AG04449 (cell line): ENCODE results near the gene BAG3.

Experiments used
- CTCF ChIA-PET: fragments of 350-600 bp; formaldehyde crosslinking; extraction: SDS; loops from one replicate; lab custom pipeline; 2021; ENCODE audit warnings: antibody characterized with exemption; lab: Yijun Ruan, JAX
- POLR2A ChIA-PET: fragments of 400-600, 350-600 bp; formaldehyde crosslinking; extraction: SDS; loops from one replicate; lab custom pipeline; 2020; ENCODE audit warnings: antibody characterized with exemption, inconsistent platforms; lab: Yijun Ruan, JAX
- DNase-seq: peaks from one replicate; pipeline ENCODE4 v3.0.0-alpha.2; 2010; ENCODE audit warnings: low read depth, low spot score
- H3K4me3 ChIP-seq: 2 replicates; pipeline ENCODE4 v1.5.1; 2011; ENCODE audit warnings: low read depth, mild to moderate bottlenecking, control low read depth, low read length
- TF ChIP-seq, protein P1 (sequence below): IDR thresholded peaks from one replicate; pipeline ENCODE4 v1.5.1; 2011; ENCODE audit warnings: mild to moderate bottlenecking, moderate library complexity, low read length, control low read depth, inconsistent platforms; ENCODE audit not compliant: insufficient read depth; ENCODE audit errors: missing control alignments

BAG3 gene

DNA sequence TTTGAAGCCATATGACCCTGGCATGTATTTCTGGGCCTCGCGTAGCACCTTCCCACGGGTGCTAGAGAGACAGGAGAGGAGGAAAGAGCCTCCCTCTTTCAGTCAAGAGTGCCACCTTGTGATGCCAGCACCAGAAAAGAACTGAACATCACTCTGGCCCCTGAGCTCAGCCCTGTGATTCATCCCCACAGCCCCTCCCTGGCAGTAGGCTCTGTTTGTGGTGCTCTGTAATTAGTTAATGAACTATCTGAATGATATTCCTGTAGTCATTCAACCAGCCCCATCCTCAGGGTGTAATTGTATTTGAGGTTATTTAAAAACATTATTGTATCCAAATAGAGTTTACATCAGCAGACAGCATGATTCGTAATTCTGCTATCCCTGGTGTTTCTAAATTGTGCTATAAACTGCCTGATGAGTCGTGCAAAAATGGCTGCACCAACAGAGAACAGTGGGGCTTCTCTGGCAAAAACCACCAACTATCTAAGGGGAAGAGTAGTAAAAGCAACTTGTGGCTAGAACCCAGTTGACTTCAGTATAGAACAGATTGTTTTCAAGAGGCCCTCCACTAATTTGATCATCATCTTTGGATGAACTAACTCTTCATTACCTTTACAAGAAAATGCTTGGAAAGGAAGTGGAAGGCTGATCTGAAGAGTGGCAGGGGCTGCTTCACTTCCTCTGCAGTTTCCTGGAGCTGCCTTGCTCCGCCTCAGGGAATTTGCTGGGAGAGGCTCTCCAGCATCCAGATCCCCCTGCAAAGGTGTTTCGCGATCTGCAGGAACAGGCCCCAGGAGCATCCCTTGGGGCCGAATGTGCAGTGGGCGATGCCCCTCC is 30.7 kb upstream of the BAG3 start:
- no peak overlapping the region for H3K4me3 ChIP-seq
- ChIA-PET POLR2A (interaction anchor here (0.9 kb wide), 1 partner anchor 31 kb away, joined by 3 read pairs; the partner anchor contains the start of gene BAG3), CTCF (interaction anchor here (1.4 to 2.0 kb wide), 4 partner anchors 12 to 239 kb away, joined by 3 to 6 read pairs (median 5); no protein-coding TSS in a partner anchor)
- no peak for DNase-seq
- TF ChIP-seq, protein P1, sequence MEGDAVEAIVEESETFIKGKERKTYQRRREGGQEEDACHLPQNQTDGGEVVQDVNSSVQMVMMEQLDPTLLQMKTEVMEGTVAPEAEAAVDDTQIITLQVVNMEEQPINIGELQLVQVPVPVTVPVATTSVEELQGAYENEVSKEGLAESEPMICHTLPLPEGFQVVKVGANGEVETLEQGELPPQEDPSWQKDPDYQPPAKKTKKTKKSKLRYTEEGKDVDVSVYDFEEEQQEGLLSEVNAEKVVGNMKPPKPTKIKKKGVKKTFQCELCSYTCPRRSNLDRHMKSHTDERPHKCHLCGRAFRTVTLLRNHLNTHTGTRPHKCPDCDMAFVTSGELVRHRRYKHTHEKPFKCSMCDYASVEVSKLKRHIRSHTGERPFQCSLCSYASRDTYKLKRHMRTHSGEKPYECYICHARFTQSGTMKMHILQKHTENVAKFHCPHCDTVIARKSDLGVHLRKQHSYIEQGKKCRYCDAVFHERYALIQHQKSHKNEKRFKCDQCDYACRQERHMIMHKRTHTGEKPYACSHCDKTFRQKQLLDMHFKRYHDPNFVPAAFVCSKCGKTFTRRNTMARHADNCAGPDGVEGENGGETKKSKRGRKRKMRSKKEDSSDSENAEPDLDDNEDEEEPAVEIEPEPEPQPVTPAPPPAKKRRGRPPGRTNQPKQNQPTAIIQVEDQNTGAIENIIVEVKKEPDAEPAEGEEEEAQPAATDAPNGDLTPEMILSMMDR = no peak

DNA sequence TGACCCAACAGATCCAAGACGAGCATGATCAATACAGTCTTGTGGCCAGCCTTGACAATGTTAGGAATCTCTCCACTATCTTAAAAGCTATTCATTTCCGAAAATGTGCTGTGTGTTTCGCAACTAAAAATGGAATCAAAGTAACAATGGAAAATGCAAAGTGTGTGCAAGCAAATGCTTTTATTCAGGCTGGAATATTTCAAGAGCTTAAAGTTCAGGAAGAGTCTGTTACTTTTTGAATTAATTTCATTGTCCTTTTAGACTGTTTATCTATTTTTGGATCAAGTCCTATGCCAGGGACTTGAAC is 30.1 kb upstream of the BAG3 start:
- CTCF ChIA-PET = interaction anchor here (1.5 to 2.0 kb wide), 3 partner anchors 11 to 238 kb away, joined by 3 to 6 read pairs (median 5); no protein-coding TSS in a partner anchor
- H3K4me3 ChIP-seq = no peak overlapping the region
- POLR2A ChIA-PET = interaction anchor here (0.9 kb wide), 1 partner anchor 30 kb away, joined by 3 read pairs; the partner anchor contains the start of gene BAG3
- TF ChIP-seq, protein P1 = no peak
- no peak for DNase-seq

DNA sequence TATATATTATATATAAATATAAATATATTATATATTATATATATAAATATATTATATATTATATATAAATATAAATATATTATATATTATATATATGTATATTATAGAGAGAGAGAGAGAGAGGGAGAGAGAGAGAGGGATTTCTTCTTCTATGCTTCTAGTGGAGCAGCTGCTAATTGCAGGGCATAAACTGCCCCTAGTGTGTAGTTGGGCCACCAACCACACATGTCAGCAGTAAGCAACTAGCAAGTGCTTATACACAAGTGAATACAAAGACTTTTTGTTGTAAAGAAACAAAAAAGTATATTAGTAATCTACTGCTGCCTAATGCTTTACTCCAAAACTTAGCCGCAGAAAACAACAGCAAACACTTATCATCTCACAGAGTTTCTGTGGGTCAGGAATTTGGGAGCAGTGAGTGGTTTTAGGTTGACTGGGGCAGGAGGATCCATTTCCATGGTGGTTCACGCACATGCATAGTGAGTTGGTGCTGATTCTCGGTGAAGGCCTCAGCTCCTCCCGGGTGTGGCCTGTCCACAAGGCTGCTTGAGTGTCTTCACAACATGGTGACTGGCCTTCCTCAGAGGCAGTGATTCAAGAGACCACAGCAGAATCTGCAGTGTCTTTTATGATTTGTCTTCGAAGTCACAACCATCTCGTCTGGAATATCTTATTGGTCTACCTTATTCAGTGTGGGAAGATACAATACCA is 25.5 kb upstream of the BAG3 start:
- TF ChIP-seq, protein P1 = no peak
- H3K4me3 ChIP-seq = no peak overlapping the region
- ChIA-PET CTCF (interaction anchor here (0.8 kb wide), 1 partner anchor 9 kb away, joined by 3 read pairs; no protein-coding TSS in a partner anchor), POLR2A (no interaction called here)
- no peak for DNase-seq

DNA sequence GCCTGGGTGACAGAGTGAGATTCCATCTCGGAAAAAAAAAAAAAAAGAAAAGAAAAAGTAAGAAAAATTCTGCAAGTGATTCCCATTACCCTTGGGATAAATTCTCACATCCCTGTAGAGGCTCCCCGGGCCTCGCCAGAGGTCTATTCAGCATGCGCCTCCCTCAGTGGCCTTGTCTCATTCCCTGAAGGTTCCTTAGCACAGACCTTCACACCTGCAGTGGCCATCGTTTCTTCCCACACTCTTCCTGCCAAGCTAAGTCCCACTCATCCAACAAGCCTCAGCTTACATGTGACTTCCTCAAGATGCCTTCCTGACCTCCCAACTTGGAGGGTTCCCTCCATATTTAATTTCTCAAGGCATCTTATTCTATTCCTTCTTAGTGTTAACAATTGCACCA is 20.9 kb upstream of the BAG3 start:
- POLR2A ChIA-PET = no interaction called here
- CTCF ChIA-PET = no interaction called here

DNA sequence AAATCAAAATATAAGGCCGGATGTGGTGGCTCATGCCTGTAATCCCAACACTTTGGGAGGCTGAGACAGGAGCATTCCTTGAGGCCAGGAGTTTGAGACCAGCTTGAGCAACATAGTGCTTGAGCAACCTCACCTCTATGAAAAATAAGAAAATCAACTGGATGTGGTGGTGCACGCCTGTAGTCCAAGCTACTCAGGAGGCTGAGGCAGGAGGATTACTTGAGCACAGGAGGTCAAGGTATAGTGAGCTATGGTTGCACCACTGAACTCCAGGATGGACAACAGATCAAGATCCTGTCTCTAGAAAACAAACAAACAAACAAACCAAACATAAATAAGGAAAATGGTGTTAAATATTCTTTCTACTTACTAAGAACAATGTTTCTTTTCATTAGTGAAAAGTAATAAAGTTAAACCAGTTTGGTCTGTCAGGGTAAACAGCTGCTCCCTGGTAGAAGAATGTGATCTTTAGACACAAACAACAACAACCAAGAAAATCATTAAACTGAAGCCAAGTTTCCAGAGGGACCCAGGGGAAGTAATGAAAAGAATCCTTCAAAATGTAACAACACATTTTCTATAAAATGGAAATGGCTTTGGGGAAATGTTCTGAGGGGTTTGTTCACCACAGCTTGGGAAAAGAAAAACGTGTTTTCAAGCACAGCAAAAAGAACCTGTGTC is 17.5 kb upstream of the BAG3 start:
- CTCF ChIA-PET = interaction anchor here (1.0 to 2.8 kb wide), 3 partner anchors 10 to 51 kb away, joined by 3 to 16 read pairs (median 3); no protein-coding TSS in a partner anchor

More for the DNA sequence above, 20.9 kb upstream of the BAG3 start:
- TF ChIP-seq, protein P1 = no peak
- H3K4me3 ChIP-seq = no peak overlapping the region
- DNase-seq = no peak

More for the DNA sequence above, 17.5 kb upstream of the BAG3 start:
- H3K4me3 ChIP-seq = no peak overlapping the region
- POLR2A ChIA-PET = interaction anchor here (1.1 kb wide), 1 partner anchor 36 kb away, joined by 4 read pairs; no protein-coding TSS in a partner anchor
- DNase-seq = no peak
- TF ChIP-seq, protein P1 = no peak
